ENCODE measurements around the gene TRIM68.

TRIM68 gene

GRCh38 chr11:4607096-4607495, 935 bp downstream of the TRIM68 start:
- in situ Hi-C loops (cut with HindIII; ENCODE audit: low sequenced_read_pairs): no loop called here

GRCh38 chr11:4606231-4607015, 1.6 kb downstream of the TRIM68 start:
- in situ Hi-C loops (cut with HindIII; ENCODE audit: low sequenced_read_pairs): no loop called here

DNA sequence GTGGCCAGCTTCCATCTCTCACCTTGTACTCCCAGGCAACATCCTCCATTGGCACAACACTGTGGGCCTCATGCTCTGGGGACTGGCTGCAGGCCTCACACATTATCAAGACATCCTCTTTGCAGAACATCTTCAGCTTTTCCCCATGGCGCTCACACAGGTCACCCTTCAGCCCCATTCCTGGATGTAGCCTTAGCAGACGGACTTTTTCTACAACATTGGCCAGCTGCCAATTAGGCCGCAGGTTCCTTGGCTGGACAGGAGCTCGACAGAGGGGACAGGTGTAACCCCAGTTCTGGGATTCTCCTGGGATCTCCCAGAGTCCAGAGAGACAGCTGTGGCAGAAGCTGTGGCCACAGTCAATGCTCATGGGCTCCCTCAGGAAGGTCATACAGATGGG, 3.0 kb downstream of the TRIM68 start:
- in situ Hi-C loops (cut with HindIII; ENCODE audit: low sequenced_read_pairs): no loop called here

DNA sequence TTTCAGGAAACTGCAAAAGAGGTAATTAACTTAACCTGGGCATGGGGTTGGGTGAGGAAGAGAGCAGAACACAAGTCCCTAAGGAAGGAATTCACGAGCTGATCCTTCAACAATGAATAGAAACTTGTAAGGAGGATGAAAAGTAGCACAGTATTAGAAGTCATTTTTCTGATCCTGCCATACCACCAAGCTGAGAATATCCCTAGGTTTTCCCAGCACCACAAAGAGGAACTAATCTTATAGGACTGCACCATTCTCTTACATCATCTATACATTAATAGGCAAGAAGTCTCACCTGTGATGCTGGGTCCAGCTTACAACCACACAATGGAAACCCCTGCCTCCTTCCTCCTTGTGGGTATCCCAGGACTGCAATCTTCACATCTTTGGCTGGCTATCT, 14.3 kb downstream of the TRIM68 start, which contains the start of gene OR52I1:
Gene OR52I1, plus strand, starts transcription at position 301 of the 400 bp plus-strand sequence. Its CDS starts 0 bp downstream, at position 301.
- in situ Hi-C loops (cut with HindIII; ENCODE audit: low sequenced_read_pairs): no loop called here

GRCh38 chr11:4589017-4589416, 19.0 kb downstream of the TRIM68 start:
- in situ Hi-C loops (cut with HindIII; ENCODE audit: low sequenced_read_pairs): no loop called here

GRCh38 chr11:4581443-4581842, 26.6 kb downstream of the TRIM68 start, which contains the start of gene OR52I2:
OR52I2 (plus strand) TSS chr11:4581743.
- in situ Hi-C loops (cut with HindIII; ENCODE audit: low sequenced_read_pairs): no loop called here

GRCh38 chr11:4580124-4580523, 27.9 kb downstream of the TRIM68 start:
- in situ Hi-C loops (cut with HindIII; ENCODE audit: low sequenced_read_pairs): no loop called here

- in situ Hi-C loops (cut with HindIII; ENCODE audit: low sequenced_read_pairs): no loop called here
These were observed 29.4 kb downstream of the TRIM68 start for GRCh38 chr11:4578624-4579023.

- in situ Hi-C loops (cut with HindIII; ENCODE audit: low sequenced_read_pairs): no loop called here
These were observed 30.3 kb downstream of the TRIM68 start for GRCh38 chr11:4577761-4578160.

DNA sequence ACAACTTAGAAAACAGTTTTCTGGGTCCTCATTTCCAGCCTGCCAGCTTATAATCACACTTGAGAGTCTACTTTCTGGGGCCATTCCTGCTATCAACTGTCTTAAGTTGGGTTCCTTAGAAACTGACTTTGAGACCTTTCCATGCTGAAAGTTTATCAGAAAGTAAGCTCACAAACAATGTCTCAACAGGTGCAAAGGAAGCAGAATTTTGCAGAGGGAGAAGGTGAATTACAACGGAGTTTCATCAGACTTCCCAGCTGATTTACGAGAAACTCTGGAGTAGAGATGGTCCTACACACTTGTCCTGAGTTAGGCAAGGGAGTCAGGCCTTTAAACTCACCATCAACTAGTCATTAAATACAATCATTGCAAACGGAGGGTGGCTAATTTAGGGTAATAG, 31.2 kb downstream of the TRIM68 start:
- in situ Hi-C loops (cut with HindIII; ENCODE audit: low sequenced_read_pairs): no loop called here

DNA sequence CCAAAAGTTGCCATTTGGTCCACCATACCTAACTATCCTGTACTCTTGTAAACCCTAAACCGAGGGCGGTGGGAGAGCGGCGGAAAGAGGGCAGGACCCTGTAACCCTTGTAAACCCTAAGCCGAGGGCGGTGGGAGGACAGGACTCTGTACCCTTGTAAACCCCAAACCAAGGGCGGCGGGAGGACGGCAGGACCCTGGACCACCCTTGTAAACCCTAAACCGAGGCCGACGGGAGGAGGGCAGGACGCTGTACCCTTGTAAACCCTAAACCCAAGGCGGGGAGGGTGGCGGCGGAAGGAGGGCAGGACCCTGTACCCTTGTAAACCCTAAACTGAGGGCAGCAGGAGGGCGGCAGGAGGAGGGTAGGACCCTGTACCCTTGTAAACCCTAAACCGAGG, 39.0 kb downstream of the TRIM68 start:
- in situ Hi-C loops (cut with HindIII; ENCODE audit: low sequenced_read_pairs): no loop called here

DNA sequence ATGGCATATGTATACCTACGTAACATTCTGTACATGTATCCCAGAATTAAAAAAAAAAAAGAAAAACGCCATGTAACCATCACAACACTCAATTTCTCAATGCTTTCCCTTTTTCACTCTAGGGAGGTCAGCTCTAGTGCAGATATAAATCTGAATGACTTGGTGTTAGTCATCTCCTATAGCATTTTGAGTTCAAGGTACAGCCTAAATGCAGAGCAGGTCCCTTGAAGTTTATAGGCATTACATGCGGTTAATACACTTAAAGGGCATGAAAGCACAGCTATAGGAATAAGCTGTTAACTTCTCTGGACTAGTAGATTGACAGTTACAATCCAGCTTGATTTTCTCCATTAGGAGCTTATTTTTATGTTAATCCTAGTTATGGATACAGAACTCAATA, 42.7 kb downstream of the TRIM68 start:
- in situ Hi-C loops (cut with HindIII; ENCODE audit: low sequenced_read_pairs): no loop called here

GRCh38 chr11:4560467-4560866, 47.6 kb downstream of the TRIM68 start:
- in situ Hi-C loops (cut with HindIII; ENCODE audit: low sequenced_read_pairs): no loop called here

DNA sequence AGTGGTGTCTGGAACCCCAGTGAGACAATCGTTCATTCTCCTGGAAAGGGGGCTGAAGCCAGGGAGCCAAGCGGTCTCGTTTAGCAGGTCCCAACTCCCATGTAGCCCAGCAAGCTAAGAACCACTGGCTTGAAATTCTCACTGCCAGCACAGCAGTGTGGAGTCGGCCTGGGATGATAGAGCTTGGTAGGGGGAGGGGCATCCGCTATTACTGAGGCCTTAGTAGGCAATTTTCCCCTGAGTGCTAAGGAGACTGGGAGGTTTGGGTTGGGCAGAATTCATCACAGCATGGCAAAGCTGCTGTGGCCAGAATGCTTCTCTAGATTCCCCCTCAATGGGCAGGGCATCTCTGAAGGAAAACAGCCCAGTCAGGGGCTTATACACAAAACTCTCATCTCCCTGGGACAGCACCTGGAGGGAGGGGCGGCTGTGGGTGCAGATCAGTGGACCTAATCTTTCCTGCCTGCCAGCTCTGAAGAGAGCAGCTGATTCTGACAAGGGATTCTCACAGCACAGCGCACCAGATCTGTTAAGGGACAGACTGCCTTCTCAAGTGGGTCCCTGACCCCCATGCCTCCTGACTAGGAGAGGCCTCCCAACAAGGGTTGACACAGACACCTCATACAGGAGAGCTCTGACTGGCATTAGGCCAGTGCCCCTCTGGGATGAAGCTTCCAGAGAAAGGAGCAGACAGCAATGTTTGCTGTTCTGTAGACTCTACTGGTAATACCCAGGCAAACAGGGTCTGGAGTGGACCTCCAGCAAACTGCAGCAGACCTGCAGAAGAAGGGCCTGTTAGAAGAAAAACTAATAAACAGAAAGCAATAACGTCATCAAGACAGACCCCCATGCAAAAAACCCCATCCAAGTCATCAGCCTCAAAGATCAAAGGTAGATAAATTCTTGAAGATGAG, 48.2 kb downstream of the TRIM68 start:
- in situ Hi-C loops (cut with HindIII; ENCODE audit: low sequenced_read_pairs): no loop called here

DNA sequence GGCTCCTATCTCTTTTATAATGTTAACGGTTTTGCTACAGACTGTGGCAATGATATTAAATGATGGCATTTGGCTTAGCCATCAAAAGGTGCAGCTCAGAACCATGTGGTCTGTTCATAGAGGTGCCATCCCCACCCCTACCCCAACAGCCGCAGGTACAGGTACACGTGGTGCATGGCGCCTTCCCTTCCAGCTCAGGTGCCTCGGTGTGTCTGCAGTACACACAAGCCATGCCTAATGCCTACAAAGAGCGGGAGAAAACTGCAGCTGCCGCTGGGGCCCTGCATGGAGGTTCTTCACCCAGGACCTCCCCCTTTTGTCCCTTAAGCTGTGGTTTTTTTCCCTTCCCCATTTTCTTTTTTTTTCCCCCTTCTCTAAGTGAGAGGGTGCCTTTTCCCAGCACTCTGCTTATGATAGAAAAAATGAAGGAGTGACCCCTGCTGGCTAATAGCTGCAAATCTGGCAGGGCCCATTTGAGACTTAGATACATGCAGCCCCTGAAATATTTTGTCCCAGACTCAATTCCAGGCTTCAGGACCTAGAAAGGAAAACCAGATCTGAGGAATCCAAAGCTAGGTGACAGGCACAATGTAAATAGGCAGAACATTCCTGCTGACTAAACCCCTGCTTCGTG, 56.6 kb downstream of the TRIM68 start:
- in situ Hi-C loops (cut with HindIII; ENCODE audit: low sequenced_read_pairs): no loop called here

Data from endothelial cell of hepatic sinusoid (primary cell).